GM19455 (cell line): ENCODE data around the gene TMEM213.

Source experiments
- ATAC-seq: cut with Tn5 transposase; IDR thresholded peaks from one replicate; pipeline ENCODE4 v1.9.1; 2021; ENCODE audit not compliant: unreplicated experiment

Gene TMEM213

GRCh38 chr7:138797715-138798320 lies at the start of gene TMEM213, which contains the start of gene ATP6V0A4:
TMEM213 (plus strand) TSS chr7:138797994; CDS start chr7:138798105, 111 bp downstream.
ATP6V0A4 (minus strand) TSS chr7:138798196; CDS start chr7:138771247, 26,949 bp downstream.
- ATAC-seq: no peak

- ATAC-seq: no peak
Measured at GRCh38 chr7:138748666-138749065, 49.1 kb upstream of the TMEM213 start.

GRCh38 chr7:138749960-138750359 lies 47.8 kb upstream of the TMEM213 start:
- no peak for ATAC-seq

GRCh38 chr7:138750473-138750872 lies 47.3 kb upstream of the TMEM213 start:
- ATAC-seq: no peak

- no peak for ATAC-seq
Measured at GRCh38 chr7:138750901-138751464, 46.8 kb upstream of the TMEM213 start.

GRCh38 chr7:138752518-138753149 lies 45.2 kb upstream of the TMEM213 start:
- ATAC-seq: peak; percentile 65

GRCh38 chr7:138753150-138753518 lies 44.7 kb upstream of the TMEM213 start:
- ATAC-seq: no peak

- no peak for ATAC-seq
Measured at GRCh38 chr7:138753610-138754009, 44.2 kb upstream of the TMEM213 start.

- ATAC-seq: no peak
Measured at GRCh38 chr7:138755331-138755747, 42.5 kb upstream of the TMEM213 start.

- ATAC-seq: no peak
Measured at GRCh38 chr7:138755842-138756590, 41.8 kb upstream of the TMEM213 start.

- no peak for ATAC-seq
Measured at GRCh38 chr7:138756591-138757242, 41.1 kb upstream of the TMEM213 start.

- ATAC-seq: no peak
Measured at GRCh38 chr7:138768241-138768640, 29.6 kb upstream of the TMEM213 start.

- no peak for ATAC-seq
Measured at GRCh38 chr7:138770904-138771303, 26.9 kb upstream of the TMEM213 start.

- no peak for ATAC-seq
Measured at GRCh38 chr7:138773176-138773575, 24.6 kb upstream of the TMEM213 start.

- no peak for ATAC-seq
Measured at GRCh38 chr7:138773817-138774216, 24.0 kb upstream of the TMEM213 start.

- no peak for ATAC-seq
Measured at GRCh38 chr7:138776166-138776833, 21.5 kb upstream of the TMEM213 start.

GRCh38 chr7:138781004-138781403 lies 16.8 kb upstream of the TMEM213 start:
- ATAC-seq: no peak

- ATAC-seq: no peak
Measured at GRCh38 chr7:138784692-138785091, 13.1 kb upstream of the TMEM213 start.

GRCh38 chr7:138785587-138786437 lies 12.0 kb upstream of the TMEM213 start:
- ATAC-seq: no peak
